ENCODE data around the gene SH3RF1.
"Not testable (repeated sequence)": the region's sequence is repeated elsewhere in the genome, so short reads cannot be mapped to it uniquely, and the experiment has no call there.

SH3RF1 gene

DNA sequence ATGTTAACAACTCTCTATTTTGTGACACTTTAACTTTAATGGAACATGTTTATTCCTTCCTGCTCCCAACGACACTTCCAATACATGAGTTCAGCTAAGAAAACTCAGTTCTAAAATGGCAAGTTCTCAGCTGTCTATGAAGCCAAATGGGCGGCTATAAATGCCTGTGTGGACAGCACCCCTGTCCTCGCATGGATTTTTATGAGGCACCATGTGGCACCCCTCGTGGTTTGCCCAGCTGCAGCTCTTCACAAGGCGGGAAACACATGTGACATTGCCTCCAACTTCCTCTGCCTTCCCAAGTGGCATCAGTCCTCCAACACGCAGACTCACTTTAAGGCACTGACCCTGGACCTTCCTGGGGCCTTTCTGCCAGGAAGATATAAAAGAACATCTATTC, 48.0 kb downstream of the SH3RF1 start:
- DNase-seq, result no peak

DNA sequence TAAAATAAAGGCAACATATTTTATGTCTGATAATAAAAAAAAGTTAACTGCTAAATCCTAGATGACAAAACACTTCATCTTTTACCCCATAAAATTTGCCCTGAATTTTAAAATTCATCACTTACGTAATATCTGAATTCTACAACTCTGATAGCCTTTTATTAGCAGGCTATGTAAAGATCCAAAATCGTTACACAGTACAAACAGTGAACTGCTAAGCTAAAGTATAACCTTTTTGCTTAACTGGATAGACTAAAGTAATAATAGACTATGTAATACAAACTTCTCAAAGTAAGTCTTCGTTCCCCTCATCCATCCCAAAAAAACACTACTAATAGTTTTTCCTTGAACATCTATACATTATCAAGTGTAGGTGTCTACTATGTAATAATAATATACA, 49.1 kb downstream of the SH3RF1 start:
- DNase-seq, result no peak

DNA sequence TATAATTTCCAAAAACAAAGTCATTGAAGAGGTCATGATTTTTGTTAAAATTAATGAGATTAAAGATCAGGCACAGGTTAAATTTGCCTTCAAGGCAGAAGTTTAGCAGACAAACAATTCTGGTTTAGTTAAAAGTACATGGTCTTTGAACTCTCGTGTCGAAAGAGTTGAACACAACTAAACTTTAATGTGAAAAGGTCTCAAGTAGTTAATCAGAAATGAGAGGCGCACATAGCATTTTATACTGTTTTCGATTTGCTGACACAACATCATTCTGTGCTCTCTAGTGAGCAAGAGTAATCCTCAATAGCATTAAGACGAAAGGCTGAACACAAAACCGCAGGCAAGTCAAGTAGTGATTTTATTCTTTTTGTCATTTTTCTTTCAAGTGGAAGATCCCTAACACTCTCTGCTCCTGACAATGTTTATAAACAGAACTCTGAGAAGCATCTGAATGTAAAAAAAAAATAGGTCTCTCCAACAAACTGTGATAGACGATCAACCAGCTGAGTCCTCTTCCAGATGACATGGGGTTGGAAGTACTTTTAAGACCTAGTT, 49.8 kb downstream of the SH3RF1 start:
- no peak for DNase-seq

DNA sequence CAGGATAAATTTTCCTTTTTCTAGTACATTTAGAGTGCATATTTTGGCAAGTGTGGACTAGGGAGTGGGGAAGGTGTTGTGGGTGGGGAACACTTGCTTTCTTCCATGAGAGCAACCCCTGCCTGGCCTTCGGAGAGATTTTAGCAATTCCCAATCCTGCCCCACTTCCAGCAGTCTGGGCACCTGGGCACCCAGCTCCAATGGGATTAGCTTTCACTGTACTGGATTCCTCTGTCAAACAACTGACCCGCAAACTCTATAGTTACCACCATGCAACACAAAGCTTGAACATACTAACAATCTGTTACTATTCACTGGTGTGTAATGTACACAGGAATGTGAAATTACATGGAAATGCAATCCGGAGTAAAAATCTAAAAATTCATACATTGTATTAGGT, 50.3 kb downstream of the SH3RF1 start:
- no peak for DNase-seq

DNA sequence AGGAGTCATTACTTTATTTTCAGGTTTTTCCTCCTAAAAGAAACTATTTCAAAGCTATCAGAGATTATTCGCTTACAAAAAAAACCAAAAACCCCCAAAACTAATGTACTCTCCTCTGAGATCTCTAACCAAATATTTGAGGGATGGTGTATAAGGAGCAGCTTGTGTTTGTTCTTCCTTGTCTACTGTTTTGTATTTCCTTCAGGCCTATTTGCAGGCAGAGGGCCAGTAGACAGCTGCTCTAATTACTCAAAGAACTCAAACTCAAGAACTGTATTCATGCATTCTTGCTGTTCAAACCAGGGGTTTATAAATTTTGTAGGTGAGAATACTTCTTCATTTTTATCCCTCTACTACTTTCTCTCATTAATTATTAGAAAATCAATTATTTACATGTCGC, 51.3 kb downstream of the SH3RF1 start:
- no peak for DNase-seq

DNA sequence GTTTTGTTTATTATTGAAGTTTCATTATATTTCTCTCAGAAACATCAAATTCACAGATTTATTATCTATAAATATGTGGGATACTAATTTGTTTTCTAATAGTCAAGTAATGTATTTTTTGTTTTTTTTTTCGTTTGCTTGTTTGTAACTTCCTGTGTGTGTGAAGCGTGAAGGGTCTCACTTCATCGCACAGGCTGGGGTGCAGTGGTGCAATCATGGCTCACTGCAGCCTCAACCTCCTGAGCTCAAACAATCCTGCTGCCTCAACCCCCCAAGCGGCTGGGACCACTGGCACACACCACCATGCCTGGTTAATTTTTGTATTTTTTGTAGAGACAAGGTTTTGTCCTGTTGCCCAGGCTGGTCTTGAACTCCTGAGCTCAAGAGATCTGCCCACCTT, 55.1 kb downstream of the SH3RF1 start:
- DNase-seq, result no peak

DNA sequence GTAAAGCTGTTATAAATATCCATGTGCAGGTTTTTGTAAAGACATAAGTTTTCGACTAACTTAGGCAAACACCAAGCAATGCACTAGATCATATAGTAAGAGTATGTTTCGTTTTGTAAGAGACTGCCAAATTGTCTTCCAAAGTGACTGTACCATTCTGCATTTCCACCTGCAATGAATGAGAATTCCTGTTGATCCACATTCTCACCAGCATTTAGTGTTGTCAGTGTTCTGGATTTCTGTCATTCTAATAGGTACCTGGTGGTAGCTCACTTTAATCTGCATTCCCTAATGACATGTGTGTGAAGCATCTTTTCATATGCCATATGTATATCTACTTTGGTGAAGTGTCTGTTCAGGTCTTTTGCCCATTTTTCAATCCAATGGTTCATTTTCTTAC, 57.8 kb downstream of the SH3RF1 start:
- DNase-seq, result no peak

DNA sequence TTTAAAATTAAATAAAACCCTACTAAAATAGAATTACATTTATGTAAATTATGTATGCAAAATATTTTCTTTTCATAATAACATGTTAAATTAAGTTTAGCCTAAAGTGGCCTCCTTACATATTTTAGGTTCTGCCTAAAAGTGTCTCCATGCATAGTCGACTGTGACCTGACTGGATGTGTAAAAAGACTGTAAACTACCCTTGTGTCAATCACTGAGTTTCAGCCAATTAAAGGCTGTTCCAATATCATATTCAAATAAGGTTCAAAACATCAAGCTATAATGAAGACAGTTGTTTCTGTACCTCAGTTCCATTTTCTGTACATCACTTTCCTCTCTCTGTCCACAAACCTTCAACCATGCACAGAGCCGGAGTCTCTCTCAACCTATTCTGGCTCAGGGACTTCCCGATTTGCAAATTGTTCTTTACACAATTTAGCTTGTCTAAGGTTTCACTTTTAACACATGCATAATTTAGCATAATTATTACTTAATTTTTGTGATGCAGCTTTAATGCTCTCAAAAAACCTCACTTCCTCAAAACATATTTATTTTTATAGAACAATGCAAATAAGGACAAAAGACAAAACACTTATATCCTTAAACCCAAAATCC, 60.1 kb downstream of the SH3RF1 start:
- DNase-seq, result no peak

DNA sequence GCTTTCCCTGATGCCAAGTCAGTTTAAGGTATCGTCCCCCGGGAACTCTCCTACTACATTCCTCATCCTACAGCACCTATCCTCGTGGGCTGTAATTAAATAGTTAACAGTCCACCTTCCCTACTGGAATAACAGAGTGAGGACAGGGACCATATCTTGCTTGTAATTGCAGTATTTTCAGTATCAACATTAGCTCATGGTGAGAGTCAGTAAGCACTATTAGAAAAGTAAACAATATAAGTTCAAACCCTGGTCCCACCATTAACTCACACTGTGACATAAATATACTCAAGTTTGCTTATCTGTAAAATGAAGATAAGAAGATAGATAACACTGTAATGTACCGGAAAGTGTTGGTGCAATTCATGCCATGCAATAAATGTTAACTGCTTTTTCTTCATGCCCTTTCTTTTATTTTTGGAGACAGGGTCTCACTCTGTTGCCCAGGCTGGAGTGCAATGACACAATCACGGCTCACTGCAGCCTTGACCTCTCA, 61.3 kb downstream of the SH3RF1 start:
- DNase-seq, result no peak

DNA sequence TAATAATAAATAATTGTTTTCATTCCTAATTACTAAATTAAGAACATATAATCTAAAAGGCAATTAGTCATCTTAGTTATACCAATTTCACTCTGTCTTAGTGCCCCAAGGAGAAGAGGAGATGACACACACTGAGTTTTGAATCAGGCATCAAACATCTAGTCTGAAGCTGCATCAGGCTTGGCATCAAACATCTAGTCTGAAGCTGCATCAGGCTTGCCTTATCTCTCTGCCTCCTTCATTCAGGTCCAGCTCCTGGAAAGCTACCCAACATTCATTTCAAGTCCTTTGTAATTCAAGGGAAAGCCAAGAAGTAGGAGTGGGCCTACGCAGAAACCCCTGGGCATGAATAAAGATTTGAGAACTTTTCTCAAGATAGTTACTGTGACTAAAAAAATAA, 62.2 kb downstream of the SH3RF1 start:
- no peak for DNase-seq

DNA sequence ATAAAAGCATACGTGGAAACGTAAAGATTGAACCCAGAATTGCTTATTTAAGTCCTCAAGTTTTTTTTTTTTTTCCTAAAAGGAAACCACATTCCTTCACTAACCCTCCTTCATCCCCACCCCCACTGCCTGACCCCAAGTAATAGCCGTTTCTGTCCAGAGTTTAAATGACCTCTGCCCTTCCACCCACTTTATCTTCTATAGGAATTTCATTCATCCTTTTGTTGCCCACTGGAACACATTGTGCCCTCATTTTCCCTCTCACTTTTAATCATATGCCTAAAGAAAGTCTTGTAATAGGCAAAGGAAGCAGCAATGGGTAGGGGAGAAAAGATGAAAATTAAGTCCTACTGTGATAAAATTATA, 62.7 kb downstream of the SH3RF1 start:
- DNase-seq, result no peak

DNA sequence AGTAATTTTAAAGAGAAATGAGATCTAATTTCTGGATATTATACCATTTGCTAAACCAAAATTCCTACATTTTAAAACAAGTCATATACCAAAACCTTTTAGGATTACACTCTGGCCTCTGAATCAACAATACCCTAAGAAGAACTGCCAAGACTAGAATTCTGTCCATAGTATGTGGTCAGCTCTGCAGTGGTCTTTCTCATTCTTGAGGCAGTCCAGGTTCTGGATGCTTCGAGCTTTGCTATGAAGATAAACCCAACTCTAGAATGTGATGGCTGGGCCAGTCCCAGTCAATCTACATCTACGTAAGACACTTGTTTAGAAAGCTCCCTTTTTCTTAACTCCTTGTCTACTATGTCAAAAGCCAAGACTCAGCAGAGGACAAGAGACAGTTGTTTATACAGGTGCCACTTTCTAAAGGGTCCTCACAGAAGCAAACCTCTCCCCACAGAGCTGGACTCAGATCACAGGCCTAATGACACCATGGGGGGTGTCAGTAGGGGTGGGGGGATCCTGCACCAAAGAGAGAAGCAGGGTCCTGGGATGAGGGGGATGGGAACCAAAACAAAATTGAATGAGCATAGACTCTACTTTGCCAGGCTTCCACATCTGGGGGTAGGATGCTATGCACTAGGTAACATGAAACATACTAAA, 63.2 kb downstream of the SH3RF1 start:
- no peak for DNase-seq

DNA sequence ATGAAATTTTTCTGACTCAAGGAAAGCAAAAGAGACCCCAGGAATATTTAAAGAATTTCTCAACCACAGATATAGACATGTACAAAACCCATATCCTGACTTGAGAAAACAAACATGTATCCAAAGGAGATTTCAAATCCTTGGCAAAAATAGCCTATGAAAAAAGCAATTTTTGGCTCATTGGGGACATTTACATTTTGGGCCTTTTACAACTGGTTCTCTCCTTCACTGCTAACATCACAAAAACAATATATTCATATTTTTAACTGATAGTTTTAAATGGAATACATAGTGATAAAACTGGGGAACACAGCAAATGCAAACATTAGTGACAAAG, 65.0 kb downstream of the SH3RF1 start:
- no peak for DNase-seq

DNA sequence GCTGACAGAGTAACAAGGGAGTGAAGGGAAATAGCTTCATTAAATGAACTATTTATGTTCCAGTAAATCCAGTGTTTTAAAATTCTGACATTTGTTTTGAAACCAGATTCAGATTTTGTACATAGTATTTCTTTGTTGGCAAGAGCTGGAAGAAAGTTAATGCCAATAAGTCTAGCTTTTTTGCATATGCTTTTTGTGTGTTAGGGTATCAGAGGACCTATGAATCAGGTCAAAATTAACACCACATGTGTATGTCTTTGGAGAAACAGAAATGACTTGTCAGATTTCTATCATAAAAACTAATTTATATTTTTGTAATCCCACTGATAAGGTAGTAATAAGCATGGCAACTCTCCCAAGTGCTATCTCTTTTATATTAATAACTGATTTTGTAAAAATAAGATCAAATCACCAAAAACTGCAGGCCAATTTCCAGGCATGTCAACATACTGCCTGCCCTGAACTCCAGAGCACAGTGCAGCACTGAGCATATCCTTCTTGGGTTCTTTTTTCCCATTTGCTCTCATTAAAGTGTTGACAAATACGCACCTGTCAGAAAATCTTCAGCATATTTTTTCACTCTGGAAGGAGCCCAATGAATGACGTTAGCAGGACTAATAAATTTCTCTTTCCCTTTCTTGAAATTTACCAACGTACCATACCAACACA, 65.5 kb downstream of the SH3RF1 start:
- no peak for DNase-seq

DNA sequence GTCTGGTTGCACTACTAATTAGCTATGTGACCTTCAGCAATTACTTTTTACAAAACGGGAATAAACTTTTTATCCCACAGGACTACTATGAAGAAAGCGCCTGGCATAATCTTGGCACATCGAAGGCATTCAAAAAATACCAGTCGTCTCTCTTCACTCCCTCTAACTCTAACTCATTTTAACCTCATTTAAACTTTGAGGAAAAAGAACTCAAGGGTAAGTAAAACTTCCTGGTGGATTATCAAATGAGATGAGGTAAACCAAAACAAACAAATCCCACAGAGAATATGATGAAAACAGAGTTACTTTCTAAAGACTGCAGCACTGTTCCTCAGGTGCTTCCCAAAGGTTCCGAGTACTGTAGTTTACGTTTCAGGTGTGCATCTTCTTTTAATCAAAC, 66.9 kb downstream of the SH3RF1 start:
- no peak for DNase-seq

DNA sequence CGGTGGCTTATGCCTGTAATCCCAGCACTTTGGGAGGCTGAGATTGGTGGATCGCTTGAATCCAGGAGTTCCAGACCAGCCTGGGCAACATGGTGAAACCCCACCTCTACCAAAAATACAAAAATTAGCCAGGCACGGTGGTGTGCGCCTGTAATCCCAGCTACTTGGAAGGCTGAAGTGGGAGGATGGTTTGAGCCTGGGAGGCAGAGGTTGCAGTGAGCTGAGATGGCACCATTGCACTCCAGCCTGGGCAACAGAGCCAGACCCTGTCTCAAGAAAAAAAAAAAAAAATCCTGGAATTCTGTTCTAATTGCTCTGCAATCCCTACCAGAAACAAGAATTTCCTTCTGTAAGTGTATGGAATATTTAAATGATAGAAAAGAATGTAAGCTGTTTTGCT, 67.5 kb downstream of the SH3RF1 start:
- not testable (repeated sequence) for DNase-seq

DNA sequence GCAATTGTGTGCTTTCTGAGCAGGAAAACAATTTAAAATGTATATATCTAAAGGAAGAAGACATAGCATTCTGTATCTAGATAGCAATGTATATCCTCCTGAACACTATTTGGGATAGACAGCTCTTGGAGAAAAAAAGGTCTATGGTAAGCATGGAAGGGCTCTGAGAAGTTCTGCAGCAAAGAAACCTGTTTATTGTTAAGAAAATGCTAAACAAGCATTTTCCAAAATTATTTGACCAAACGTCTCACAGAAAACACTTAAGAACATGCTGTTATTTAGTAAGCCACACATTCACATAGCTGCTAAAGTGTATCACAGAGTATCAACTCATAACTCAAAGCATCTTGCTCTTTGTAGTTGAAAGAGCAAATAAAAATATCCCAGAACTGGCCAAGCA, 67.9 kb downstream of the SH3RF1 start:
- no peak for DNase-seq

DNA sequence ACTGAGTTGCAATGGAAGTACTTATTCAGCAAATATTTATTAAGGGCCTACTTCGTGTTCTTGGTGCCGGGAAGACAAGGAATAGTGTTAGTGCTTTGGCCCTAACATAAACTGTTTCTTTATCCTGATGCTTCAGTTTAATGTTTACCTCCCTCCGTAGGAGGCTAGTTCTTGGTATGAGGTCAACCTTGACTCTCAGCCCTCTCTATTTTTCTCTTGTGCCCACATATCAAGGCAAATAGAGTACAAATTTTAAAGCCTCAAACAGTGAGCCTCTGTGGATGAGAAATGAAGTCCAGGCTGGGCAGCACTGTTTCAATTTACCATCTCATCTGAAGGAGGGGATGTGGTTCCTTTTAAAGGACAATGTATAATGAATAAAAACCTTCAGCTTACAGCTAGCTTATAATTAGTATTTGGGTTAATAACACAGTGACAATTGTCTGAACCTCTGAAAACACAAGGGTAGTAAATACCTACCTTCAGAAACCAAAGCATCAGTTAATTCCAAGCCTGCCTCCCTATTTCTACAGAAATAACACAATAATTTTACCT, 68.5 kb downstream of the SH3RF1 start:
- no peak for DNase-seq

DNA sequence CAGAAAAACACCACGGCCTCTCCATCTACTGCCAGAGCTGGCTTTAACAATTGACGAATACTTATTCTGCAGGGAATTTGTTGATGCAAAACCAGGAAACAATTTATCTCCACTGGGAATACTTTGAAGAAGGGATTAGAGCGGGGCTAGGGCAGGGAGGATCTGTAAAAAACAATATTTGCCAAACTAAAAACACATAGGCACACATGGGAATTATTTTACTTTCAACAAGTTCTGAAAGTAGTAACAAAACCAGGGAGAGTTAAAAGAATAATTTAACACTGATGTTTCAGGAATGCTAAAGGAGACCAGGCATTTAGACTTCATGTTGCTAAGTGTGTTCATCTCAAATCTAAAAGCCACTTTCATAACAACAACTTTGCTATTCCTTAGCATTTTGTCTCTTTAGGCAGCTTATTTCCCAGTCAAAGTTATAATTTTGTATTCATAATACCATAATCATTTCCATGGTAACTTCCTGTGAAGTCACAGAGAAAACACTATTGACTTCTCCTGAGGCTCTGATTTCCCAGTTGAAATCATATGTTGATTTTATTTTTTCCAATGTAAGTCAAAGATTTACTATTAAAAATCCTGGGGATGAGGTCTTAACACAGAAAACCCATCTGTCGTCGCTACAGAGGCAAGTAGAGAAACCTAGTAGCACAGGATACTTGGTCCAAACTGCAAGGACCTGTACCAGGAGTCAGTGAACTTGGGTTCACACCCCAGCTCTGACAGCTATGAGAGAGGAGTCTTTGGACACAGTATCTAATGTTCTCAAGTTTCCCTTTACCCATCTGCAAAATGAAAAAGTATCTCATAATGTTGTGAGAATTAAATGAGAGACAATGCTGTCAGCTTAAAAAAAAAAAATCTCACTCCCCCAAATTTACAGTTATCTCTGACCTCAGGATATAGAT, 69.3 kb downstream of the SH3RF1 start:
- DNase-seq, result no peak

DNA sequence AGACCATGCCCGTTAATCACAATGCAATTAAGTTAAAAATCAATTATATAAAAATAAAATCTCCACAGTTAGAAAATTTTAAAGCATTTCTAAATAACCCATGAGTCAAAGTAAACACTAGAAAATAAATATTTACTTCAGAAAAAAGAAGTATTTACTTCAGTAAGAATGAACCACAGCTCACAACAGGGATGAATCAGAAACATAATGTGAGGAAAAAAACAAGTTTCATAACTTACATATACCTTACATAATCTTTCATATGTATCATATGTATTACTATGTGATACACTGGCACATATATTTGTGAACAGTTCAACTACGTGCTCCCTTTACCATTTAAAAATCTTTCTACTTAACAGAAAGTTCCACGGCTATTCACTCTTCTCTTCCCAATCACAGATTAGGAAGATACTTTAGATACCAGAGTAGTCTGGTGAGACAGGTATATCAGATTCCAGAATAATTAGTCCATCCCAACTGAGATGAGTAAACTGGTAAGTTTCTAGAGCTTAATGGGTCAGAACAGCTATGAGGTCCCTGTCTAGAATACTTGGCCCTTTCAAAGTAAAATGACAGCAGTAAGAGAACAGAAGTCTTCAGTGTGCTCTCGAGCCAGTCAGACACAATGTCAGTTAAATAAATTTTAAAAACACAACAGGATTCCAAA, 70.3 kb downstream of the SH3RF1 start:
- DNase-seq, result no peak

DNA sequence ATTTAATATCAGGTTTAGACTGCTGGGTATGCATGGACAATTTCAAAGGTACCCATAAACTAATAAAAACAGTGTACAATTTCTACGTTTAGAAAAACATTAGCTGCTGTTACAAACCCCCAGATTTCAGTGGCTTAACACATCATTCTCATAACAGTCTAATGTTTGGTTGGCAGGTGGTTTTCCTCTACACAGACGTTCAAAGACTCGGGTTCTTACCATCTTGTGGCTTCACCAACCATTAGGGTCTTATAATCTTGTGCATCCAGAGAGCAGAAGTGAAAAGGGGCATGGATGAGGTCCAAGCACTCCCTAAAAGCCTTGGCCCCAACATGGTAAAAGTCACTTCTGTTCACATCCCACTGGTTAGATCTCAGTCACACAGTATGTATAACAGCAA, 71.6 kb downstream of the SH3RF1 start:
- DNase-seq, result no peak

DNA sequence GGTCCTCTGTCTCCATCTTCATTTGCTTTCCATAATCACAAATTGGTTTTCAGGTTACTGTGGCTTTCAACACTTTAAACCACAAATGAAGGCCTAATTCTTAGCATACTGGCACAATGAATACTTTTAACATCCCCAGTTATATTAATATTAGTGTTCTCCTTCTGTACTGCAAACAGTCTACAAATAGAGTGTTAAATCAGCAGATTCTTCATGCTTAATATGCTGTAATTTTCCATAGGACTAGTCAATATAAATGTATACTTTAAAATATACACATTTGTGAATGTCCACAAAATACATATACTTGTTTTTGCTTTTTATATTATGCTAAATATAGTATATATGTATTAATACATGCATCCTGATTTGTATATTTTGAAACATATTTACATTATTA, 72.6 kb downstream of the SH3RF1 start:
- no peak for DNase-seq

Data from NCI-H2081 (cell line).